Ammon's horn (tissue), 1 donor: ENCODE measurements around the gene TRIM33.
"Not testable (repeated sequence)": the region's sequence is repeated elsewhere in the genome, so short reads cannot be mapped to it uniquely, and the experiment has no call there.

Source experiments
- DNase-seq: peaks from one replicate; pipeline ENCODE4 v3.0.0-alpha.2; 2016; ENCODE audit warnings: low spot score

Gene TRIM33

GRCh38 chr1:114510274-114511031 is 550 bp downstream of the TRIM33 start:
- DNase-seq = peak; percentile 38

GRCh38 chr1:114509596-114510273 is 1.3 kb downstream of the TRIM33 start:
- no peak for DNase-seq

- no peak for DNase-seq
These were observed 2.6 kb downstream of the TRIM33 start for GRCh38 chr1:114508386-114508898.

- DNase-seq = no peak
These were observed 3.5 kb downstream of the TRIM33 start for GRCh38 chr1:114507513-114507912.

- DNase-seq = no peak
These were observed 5.8 kb downstream of the TRIM33 start for GRCh38 chr1:114505148-114505561.

GRCh38 chr1:114503916-114504422 is 7.0 kb downstream of the TRIM33 start:
- no peak for DNase-seq

GRCh38 chr1:114502080-114502479 is 8.9 kb downstream of the TRIM33 start:
- no peak for DNase-seq

GRCh38 chr1:114499478-114499877 is 11.5 kb downstream of the TRIM33 start:
- DNase-seq = no peak

GRCh38 chr1:114496089-114496488 is 14.9 kb downstream of the TRIM33 start:
- no peak for DNase-seq

- DNase-seq = no peak
These were observed 15.5 kb downstream of the TRIM33 start for GRCh38 chr1:114495486-114495885.

- DNase-seq = no peak
These were observed 18.0 kb downstream of the TRIM33 start for GRCh38 chr1:114492978-114493377.

GRCh38 chr1:114490274-114490693 is 20.7 kb downstream of the TRIM33 start:
- DNase-seq = no peak

GRCh38 chr1:114488739-114489138 is 22.3 kb downstream of the TRIM33 start:
- no peak for DNase-seq

- no peak for DNase-seq
These were observed 25.7 kb downstream of the TRIM33 start for GRCh38 chr1:114485286-114485685.

GRCh38 chr1:114482585-114482984 is 28.4 kb downstream of the TRIM33 start:
- DNase-seq = no peak

GRCh38 chr1:114479636-114480035 is 31.4 kb downstream of the TRIM33 start:
- not testable (repeated sequence) for DNase-seq

GRCh38 chr1:114479134-114479533 is 31.9 kb downstream of the TRIM33 start:
- DNase-seq = no peak

- no peak for DNase-seq
These were observed 37.2 kb downstream of the TRIM33 start for GRCh38 chr1:114473796-114474195.

- DNase-seq = no peak
These were observed 38.6 kb downstream of the TRIM33 start for GRCh38 chr1:114472408-114472807.

- no peak for DNase-seq
These were observed 40.3 kb downstream of the TRIM33 start for GRCh38 chr1:114470681-114471080.

GRCh38 chr1:114468710-114469468 is 42.1 kb downstream of the TRIM33 start:
- DNase-seq = no peak

- no peak for DNase-seq
These were observed 43.0 kb downstream of the TRIM33 start for GRCh38 chr1:114468047-114468446.
